Esophagus muscularis mucosa (tissue), 3 donors: Measurements from ENCODE around the gene PDE4DIP.
"Not testable (repeated sequence)": the region's sequence is repeated elsewhere in the genome, so short reads cannot be mapped to it uniquely, and the experiment has no call there.

Source experiments
- CTCF ChIP-seq, 3 experiments: fragments of 200-600 bp in 2 of 3; fragments of 450-650 bp in 1 of 3; sonication (generic) in 2 of 3; IDR thresholded peaks; one replicate each; pipeline ENCODE4 v1.5.1; 2017 to 2019; ENCODE audit warnings: antibody characterized with exemption in 3 of 3, mild to moderate bottlenecking in 2 of 3, moderate library complexity in 1 of 3
- EP300 ChIP-seq: sonication (generic); formaldehyde crosslinking; IDR thresholded peaks from one replicate; pipeline ENCODE4 v1.6.1; 2017; ENCODE audit warnings: antibody characterized with exemption

GRCh38 chr1:148874408-148875388 lies 30.5 kb downstream of the PDE4DIP start:
- not testable (repeated sequence) for TF ChIP-seq CTCF (IDR thresholded peaks at IDR 0.05); EP300
